ENCODE results near the gene MOV10L1.

DNA sequence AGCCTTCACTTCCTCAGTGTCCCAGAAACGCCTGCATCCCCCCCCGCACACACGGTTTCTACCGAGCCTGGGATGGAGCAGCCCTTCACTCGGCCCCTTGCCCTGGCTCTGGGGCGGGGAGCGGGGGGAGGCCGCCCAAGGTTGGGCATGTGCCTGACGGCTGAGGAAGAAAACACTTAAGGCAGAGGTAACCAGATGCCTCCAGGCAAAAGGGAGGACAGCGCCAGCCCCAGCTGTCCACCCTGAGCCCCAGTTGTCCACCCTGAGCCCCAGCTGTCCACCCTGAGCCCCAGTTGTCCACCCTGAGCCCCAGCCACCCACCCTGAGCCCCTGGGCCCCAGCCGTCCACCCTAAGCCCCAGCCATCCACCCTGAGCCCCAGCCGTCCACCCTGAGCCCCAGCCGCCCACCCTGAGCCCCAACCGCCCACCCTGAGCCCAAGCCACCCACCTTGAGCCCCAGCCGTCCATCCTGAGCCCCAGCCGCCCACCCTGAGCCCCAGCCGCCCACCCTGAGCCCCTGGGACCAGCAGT lies 27.9 kb upstream of the MOV10L1 start:
- no peak for TF ChIP-seq POLR2A (IDR thresholded peaks at IDR 0.05)
- TF ChIP-seq, protein P1, sequence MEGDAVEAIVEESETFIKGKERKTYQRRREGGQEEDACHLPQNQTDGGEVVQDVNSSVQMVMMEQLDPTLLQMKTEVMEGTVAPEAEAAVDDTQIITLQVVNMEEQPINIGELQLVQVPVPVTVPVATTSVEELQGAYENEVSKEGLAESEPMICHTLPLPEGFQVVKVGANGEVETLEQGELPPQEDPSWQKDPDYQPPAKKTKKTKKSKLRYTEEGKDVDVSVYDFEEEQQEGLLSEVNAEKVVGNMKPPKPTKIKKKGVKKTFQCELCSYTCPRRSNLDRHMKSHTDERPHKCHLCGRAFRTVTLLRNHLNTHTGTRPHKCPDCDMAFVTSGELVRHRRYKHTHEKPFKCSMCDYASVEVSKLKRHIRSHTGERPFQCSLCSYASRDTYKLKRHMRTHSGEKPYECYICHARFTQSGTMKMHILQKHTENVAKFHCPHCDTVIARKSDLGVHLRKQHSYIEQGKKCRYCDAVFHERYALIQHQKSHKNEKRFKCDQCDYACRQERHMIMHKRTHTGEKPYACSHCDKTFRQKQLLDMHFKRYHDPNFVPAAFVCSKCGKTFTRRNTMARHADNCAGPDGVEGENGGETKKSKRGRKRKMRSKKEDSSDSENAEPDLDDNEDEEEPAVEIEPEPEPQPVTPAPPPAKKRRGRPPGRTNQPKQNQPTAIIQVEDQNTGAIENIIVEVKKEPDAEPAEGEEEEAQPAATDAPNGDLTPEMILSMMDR (IDR thresholded peaks at IDR 0.05), result no peak

Measured in lower leg skin (tissue), 3 donors.